Measurements from ENCODE around the gene KLK3.

Gene KLK3

GRCh38 chr19:50819636-50820035, 35.1 kb upstream of the KLK3 start:
- Histone ChIP-seq H3K4me1 (ENCODE audit: low read length) (peaks cover 45% of the 10 kb centered on the region), H3K79me2 (ENCODE audit: low read length) (no peaks in the 10 kb centered on the region), H3K36me3 (replicated peaks; ENCODE audit: low read depth, low read length) (no peaks in the 10 kb centered on the region), H2AFZ (ENCODE audit: low read depth, low read length) (no peak overlapping the region), H3K4me2 (ENCODE audit: low read length) (peak overlapping the region; percentile 94), H3K27me3 (ENCODE audit: low read depth, low read length) (peaks cover 48% of the 10 kb centered on the region), H3K27ac (ENCODE audit: low read length) (no peak overlapping the region), H4K20me1 (ENCODE audit: insufficient read depth, low read length) (no peaks in the 10 kb centered on the region), H3K4me3 (ENCODE audit: low read length) (peak overlapping the region; percentile 79), H3K9ac (ENCODE audit: low read length) (peak overlapping the region; percentile 59; the same call in 1 of the 2 replicates), H3K9me3 (ENCODE audit: insufficient read depth, low read length) (no peaks in the 10 kb centered on the region)
- TF ChIP-seq EZH2phosphoT487 (IDR thresholded peaks at IDR 0.05; ENCODE audit: low read depth) (no peak), CTCF (IDR thresholded peaks at IDR 0.05; ENCODE audit: low read depth, low read length) (no peak)

- no peaks in the 10 kb centered on the region for H3K79me2 ChIP-seq (ENCODE audit: low read length)
- no peaks in the 10 kb centered on the region for H3K36me3 ChIP-seq (replicated peaks; ENCODE audit: low read depth, low read length)
- H3K4me3 ChIP-seq (ENCODE audit: low read length): peak overlapping the region; percentile 79
- H3K9me3 ChIP-seq (ENCODE audit: insufficient read depth, low read length): no peaks in the 10 kb centered on the region
- H3K9ac ChIP-seq (ENCODE audit: low read length): peak overlapping the region; percentile 59
- H2AFZ ChIP-seq (ENCODE audit: low read depth, low read length): 0 out of 2 replicates have a peak overlapping the region, but pooled peaks have one; percentile 65
- TF ChIP-seq EZH2phosphoT487 (IDR thresholded peaks at IDR 0.05; ENCODE audit: low read depth) (no peak), CTCF (IDR thresholded peaks at IDR 0.05; ENCODE audit: low read depth, low read length) (no peak)
- no peaks in the 10 kb centered on the region for H4K20me1 ChIP-seq (ENCODE audit: insufficient read depth, low read length)
- peaks cover 45% of the 10 kb centered on the region for H3K27me3 ChIP-seq (ENCODE audit: low read depth, low read length)
- peak overlapping the region; percentile 14; the same call in 1 of the 2 replicates for H3K27ac ChIP-seq (ENCODE audit: low read length)
- H3K4me1 ChIP-seq (ENCODE audit: low read length): peaks cover 45% of the 10 kb centered on the region
- H3K4me2 ChIP-seq (ENCODE audit: low read length): peak overlapping the region; percentile 94
Observed at GRCh38 chr19:50820086-50820485, 34.6 kb upstream of the KLK3 start.

GRCh38 chr19:50820549-50821247, 34.0 kb upstream of the KLK3 start:
- no peaks in the 10 kb centered on the region for H4K20me1 ChIP-seq (ENCODE audit: insufficient read depth, low read length)
- H3K9me3 ChIP-seq (ENCODE audit: insufficient read depth, low read length): no peaks in the 10 kb centered on the region
- H3K4me1 ChIP-seq (ENCODE audit: low read length): peaks cover 45% of the 10 kb centered on the region
- peak overlapping the region; percentile 65 for H2AFZ ChIP-seq (ENCODE audit: low read depth, low read length)
- H3K36me3 ChIP-seq (replicated peaks; ENCODE audit: low read depth, low read length): no peaks in the 10 kb centered on the region
- peak overlapping the region; percentile 59 for H3K9ac ChIP-seq (ENCODE audit: low read length)
- peak overlapping the region; percentile 14; the same call in 1 of the 2 replicates for H3K27ac ChIP-seq (ENCODE audit: low read length)
- no peak for TF ChIP-seq EZH2phosphoT487 (IDR thresholded peaks at IDR 0.05; ENCODE audit: low read depth)
- no peak for TF ChIP-seq CTCF (IDR thresholded peaks at IDR 0.05; ENCODE audit: low read depth, low read length)
- no peaks in the 10 kb centered on the region for H3K79me2 ChIP-seq (ENCODE audit: low read length)
- H3K4me3 ChIP-seq (ENCODE audit: low read length): peak overlapping the region; percentile 79
- H3K4me2 ChIP-seq (ENCODE audit: low read length): peak overlapping the region; percentile 94
- peaks cover 45% of the 10 kb centered on the region for H3K27me3 ChIP-seq (ENCODE audit: low read depth, low read length)

GRCh38 chr19:50821248-50821612, 33.5 kb upstream of the KLK3 start:
- peak overlapping the region; percentile 60; the same call in 1 of the 2 replicates for H2AFZ ChIP-seq (ENCODE audit: low read depth, low read length)
- TF ChIP-seq EZH2phosphoT487 (IDR thresholded peaks at IDR 0.05; ENCODE audit: low read depth): no peak
- no peak for TF ChIP-seq CTCF (IDR thresholded peaks at IDR 0.05; ENCODE audit: low read depth, low read length)

More at GRCh38 chr19:50821248-50821612, 33.5 kb upstream of the KLK3 start:
- H3K36me3 ChIP-seq (replicated peaks; ENCODE audit: low read depth, low read length): no peaks in the 10 kb centered on the region
- H3K4me3 ChIP-seq (ENCODE audit: low read length): peak overlapping the region; percentile 79
- H3K9me3 ChIP-seq (ENCODE audit: insufficient read depth, low read length): no peaks in the 10 kb centered on the region
- H3K4me1 ChIP-seq (ENCODE audit: low read length): peaks cover 45% of the 10 kb centered on the region
- H3K9ac ChIP-seq (ENCODE audit: low read length): peak overlapping the region; percentile 54; the same call in 1 of the 2 replicates
- H3K27ac ChIP-seq (ENCODE audit: low read length): no peak overlapping the region
- peak overlapping the region; percentile 94 for H3K4me2 ChIP-seq (ENCODE audit: low read length)
- peaks cover 45% of the 10 kb centered on the region for H3K27me3 ChIP-seq (ENCODE audit: low read depth, low read length)
- no peaks in the 10 kb centered on the region for H3K79me2 ChIP-seq (ENCODE audit: low read length)
- no peaks in the 10 kb centered on the region for H4K20me1 ChIP-seq (ENCODE audit: insufficient read depth, low read length)

Measured in OCI-LY3 (cell line).